GM18498 (cell line): ENCODE measurements around the gene RNASE8.

Experiments
- ATAC-seq: cut with Tn5 transposase; IDR thresholded peaks from one replicate; pipeline ENCODE4 v1.9.1; 2021; ENCODE audit warnings: mild to moderate bottlenecking, moderate library complexity; ENCODE audit not compliant: unreplicated experiment

RNASE8 gene

DNA sequence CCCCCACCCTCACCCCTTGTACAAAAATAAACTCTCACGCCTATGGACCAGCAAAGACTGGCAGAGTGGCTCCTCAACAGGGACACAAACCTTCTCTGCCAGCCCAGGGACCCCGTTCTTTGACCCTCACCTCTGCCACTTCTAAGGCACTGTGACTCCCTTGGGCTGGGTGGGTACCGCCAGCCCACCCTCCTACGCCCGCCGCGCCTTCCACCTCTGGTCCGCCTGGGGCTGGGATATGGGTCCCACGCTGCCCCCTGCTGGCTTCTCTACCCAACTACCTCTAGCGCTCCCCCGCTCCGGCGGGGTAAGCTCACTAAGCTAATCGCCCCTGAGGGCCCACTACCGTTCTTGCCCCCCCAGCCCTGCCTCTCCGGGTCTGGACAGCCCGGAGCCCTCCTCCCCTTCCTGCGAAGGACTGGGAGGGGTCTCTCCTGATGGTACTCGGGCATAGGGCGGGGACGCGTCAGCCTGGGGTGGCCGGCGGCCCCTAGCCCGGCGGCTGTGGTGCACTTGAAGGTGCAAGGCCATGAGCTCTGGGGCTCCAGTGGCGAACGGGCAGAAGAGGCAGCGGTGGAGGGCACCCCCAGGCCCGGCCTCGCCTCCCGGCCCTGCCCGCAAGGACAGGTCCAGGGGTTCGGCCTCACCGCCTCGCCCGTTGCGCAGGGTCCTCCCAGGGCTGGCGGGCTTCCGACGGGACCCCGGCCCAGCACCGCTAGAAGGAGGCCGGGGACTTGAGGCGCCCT is 32.7 kb downstream of the RNASE8 start:
- no peak for ATAC-seq

- ATAC-seq, result no peak
Measured at GRCh38 chr14:21090940-21091663, 33.5 kb downstream of the RNASE8 start.

- ATAC-seq, result no peak
Measured at GRCh38 chr14:21091821-21092272, 34.2 kb downstream of the RNASE8 start.

DNA sequence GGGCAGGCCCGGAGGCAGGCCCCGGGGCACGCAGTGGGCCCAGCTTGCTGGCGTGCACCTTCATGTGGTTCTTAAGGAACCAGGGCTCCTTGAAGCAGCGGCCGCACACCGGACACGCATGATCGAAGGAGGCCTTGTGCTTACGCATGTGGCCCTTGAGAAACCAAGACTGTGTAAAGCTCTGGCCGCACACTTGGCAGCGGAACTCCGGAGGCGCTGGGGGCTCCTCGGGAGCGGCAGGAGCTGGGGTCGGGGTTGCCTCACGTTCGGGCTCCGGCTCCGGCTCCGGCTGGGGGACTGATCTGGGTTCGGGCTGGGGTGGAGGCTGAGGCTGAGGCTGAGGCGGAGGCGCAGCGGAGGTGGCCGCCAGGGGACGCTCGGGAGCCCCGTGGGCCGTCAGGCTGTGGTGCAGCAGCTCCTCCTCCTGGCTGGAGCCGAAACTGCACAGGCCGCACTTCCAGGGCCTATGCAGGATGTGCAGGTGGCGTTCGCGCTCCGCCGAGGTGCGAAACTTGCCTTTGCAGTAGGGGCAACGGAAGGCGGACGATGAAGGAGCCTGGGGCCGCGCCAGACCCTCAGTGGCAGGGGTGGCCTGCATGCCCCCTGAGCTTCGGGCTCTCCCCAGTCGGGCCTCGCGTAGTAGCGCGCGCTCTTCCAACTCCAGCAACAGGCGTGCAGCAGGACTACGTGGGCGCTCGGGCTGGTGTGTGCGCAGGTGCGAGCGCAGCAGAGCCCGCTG is 34.8 kb downstream of the RNASE8 start:
- peak; percentile 91 for ATAC-seq

- no peak for ATAC-seq
Measured at GRCh38 chr14:21093018-21093417, 35.4 kb downstream of the RNASE8 start.

DNA sequence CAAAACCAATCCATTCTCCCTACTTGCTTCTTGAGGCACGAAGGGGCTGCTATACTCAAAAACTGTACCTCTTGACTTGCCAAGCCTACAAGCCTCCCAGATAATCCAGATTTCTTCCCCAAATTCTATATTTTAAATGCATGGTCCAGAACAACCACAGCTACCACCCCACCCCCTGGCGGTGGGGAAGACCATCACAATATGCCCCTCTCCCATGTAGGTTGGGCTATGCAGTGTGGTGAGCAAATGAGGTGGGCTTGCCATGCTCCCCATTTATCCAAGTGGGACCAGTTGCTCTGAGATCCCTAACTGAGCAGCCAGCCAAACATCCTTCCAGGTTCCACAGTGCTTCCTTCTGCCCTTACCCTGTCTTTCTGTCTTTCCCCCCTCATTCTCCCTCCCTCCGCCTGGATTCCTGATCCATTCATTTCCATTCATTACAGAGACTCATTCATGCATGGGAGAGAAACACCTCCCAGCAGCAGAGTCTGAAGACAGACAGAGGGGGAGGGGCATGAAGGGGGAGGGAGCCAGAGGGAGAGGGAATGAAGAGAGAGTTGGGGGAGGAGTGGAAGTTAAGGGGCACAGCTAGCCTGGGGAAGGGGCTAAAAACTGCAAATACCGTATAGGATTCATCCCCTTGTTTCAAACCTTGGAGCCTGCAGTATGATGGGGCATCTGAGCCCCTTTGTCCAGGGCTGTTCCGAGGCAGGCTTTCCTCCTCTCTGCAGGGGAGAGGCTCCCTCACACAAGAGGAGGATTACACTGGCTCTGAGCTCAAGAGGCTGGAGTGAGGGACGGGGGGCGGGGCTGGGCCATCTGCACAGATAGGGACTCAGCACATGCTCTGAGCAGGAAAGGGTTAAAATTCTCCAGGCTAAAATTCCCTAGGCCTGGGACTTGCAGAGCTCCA is 36.4 kb downstream of the RNASE8 start:
- no peak for ATAC-seq

DNA sequence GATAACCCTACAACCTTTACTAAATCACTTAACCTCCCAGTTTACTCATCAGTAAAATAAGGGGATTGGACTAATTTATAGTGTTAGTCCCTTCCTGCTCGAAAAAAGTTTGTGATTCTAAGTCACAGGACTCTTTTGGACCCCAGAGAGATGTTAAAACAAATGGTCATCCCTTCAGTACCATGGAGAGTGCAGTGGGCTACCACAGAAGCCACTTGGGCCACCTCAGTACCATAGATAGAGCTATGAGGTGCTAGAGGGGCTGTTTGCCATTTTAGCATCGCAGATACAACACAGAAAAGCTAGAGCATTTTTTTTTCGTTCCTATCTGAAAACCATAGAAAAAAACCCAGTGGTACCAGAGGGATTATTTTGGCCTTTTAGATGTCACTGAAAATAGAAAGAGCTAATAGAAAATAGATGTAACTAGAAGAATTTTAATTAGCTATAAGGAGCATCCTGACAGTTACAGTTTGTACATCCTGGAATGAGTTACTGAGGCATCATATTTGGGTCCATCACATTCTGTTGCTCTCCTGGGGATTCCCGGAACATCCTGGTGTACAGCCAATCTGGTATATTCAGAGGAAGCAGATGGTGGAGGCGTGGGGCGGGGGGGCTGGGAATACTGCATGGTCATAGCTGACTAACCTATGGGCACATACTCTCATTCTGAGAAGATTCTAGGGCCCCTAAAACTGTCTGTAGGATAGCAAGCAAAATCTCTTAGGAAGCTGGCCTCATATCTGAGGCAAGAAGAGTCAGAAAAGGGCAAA is 38.0 kb downstream of the RNASE8 start:
- no peak for ATAC-seq

- no peak for ATAC-seq
Measured at GRCh38 chr14:21096438-21096837, 38.8 kb downstream of the RNASE8 start.

- no peak for ATAC-seq
Measured at GRCh38 chr14:21096978-21097635, 39.5 kb downstream of the RNASE8 start.

GRCh38 chr14:21097636-21098075 is 40.0 kb downstream of the RNASE8 start:
- ATAC-seq, result no peak

DNA sequence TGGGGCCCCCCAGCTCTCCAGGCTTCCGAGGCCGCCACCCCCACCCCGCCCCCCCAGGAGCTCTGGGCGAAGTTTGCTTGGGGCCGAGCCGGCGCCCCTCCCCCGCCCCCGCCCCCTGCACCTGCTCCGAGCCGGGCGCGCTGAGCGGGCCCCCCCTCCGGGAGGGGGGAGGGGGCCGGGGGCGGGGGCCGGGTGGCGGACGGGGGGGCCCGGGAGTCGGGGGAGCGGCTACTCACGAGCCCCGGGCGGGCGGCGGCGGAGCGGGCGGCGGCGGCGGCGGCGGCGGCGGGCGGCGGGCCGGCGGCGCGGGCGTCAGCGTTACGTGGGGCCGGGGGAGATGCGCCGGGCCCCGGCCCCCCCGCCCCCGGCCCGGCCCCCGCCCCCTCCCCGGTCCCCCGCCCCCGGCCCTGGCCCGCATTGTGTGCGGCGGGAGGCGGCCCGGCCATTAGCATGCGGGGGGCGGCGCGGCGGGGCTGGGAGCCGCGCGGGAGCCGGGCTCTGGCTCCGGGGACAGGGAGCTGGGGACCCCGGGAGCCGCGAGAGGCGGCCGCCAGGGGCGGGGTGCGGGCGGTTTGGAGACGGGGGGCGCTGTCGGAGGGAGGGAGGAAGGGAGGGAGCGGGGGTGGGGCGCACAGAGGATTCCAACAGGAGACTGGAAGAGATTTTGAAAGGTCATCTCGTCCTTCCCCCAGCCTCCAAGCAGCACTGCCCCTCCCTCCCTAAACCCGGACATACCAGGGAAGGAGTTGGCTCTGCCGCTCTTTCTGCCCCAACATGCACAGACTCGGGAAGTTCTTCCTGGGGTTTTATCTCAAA is 40.7 kb downstream of the RNASE8 start, which contains the start of gene ZNF219:
Gene ZNF219, minus strand, starts transcription at position 580 of the 816 bp plus-strand sequence. CDS start 5,064 bp downstream, outside the sequence.
- ATAC-seq, result no peak

GRCh38 chr14:21098892-21099595 is 41.4 kb downstream of the RNASE8 start:
- ATAC-seq, result no peak

- ATAC-seq, result no peak
Measured at GRCh38 chr14:21099596-21099985, 42.0 kb downstream of the RNASE8 start.

GRCh38 chr14:21100931-21101330 is 43.3 kb downstream of the RNASE8 start, which contains the start of gene TMEM253:
TSS of gene TMEM253 (plus strand) at chr14:21101066. CDS start at chr14:21101344, 278 bp downstream.
- ATAC-seq, result no peak

- ATAC-seq, result no peak
Measured at GRCh38 chr14:21101802-21102413, 44.3 kb downstream of the RNASE8 start.

GRCh38 chr14:21102521-21103410 is 45.1 kb downstream of the RNASE8 start:
- no peak for ATAC-seq
